GM21619 (cell line): ENCODE data around the gene TTYH3.
"Not testable (repeated sequence)": the region's sequence is repeated elsewhere in the genome, so short reads cannot be mapped to it uniquely, and the experiment has no call there.

ENCODE experiments used
- ATAC-seq: cut with Tn5 transposase; IDR thresholded peaks from one replicate; pipeline ENCODE4 v1.9.1; 2021; ENCODE audit not compliant: unreplicated experiment

The TTYH3 gene

DNA sequence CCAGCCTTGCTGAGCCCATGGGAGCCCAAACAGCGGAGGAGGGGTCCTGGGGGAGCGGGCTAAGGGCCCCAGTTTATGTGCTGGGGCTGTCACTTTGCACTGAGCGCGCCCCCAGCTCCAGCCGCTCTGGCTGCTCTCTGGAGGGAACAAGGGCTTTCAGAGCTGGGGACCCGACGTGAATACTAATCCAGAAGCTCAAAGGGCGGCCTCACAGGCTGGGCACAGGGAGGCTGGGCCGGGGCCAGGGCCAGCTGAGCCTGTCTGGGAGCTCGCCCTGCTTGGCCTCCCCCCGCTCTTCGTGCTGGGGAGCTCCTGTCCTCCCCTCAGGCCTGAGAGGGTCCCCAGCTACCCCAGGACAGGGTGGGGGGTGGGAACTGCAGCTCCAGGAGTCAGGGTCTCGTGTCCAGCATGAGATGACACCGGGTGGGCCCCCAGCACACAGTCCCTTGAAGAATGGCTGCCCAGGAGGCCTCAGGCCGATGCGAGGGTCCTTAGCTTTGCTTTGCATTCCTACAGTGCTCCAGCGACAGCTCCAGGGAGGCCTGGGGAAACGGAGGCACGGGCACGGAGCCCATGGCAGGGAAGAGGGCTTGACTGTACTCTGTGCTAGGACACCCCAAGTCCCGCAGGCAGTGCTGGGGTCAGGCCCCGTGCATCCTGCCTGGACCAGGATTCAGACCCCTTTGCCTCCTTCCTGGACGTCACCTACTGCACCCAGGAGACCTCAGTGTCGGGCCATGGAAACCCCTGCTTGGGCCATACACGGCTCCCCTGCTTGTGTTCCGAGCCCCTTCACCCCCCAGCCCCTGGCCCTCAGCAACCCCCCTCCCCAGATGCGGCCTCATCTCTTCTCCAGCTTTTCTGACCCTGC, 50.4 kb downstream of the TTYH3 start:
- ATAC-seq, result no peak

DNA sequence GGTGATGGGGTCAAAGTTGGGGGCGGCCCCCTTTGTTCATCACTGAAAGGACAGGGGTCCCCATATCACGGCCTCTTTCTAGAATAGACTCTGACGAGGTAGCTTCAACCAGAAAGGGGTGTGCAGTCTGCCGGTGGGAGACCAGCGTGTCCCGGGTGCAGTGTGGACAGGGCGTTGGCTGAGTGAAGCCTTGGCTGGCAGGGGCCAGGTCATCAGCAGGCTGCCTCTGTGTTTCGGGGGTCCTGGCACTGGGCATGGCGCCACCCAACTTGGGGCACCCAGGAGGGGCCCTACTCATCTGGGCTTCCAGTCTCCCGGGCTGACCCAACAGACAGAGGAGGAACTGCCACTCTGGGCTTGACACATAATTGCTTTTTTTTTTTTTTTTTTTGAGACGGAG, 52.7 kb downstream of the TTYH3 start:
- no peak for ATAC-seq

DNA sequence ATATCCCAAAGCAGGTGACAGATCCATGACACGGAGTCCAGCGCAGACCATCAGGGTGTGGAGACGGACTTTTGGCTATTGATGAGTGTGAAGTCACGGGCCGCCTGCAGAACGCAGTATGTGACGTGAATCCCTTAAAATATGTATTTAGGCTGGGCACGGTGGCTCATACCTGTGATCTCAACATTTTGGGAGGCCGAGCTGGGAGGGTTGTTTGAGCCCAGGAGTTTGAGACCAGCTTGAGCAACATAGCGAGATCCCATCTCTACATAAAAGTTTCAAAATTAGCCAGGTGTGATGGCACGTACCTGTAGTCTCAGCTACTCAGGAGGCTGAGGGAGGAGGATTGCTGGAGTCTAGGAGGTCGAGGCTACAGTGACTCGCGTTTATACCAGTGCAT, 54.3 kb downstream of the TTYH3 start:
- ATAC-seq, result no peak

DNA sequence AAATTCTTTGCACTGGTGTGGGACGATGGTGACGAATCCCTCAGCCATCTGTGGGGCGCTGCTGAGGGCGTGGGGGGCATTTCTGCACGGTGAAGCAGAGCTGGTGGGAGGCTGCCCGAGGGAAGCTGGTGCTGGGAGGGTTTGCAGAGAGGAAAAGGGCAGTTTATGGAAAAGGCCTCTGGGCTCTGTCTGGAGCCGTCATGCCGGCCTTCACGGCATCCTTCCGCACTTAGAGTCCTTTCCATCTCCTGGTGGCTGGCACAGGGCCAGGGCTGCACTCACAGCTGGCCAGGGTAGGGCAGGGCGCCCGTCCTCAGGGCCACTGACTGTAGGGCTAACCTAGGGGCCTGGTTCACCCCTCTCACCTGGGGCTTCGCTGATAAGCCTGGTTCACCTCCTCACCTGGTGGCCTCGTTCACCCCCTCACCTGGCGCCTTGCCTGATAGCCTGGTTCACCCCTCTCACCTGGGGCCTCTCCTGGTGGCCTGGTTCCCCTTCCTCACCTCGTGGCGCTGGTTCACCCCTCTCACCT, 55.6 kb downstream of the TTYH3 start:
- ATAC-seq, result no peak

DNA sequence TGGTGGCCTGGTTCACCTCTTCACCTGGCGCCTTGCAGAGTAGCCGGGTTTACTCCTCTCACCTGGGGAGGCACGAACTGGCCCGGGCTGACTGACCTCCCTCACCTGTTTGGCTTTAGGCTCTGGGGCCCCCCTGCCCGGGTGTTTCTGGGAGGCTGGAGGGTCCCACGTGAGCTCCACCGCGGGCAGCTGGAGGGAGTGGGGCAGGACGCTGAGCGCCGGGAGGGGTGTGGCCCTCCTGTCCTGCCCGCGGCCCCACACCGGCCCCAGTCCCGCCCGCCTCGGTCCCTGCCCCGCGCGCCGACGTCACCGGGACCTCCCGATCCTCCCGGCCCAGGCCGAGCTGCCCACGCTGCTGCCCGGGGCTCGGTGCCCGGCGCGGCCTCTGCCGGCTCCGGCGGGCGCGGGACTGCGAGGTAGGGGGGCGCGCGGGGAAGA, 56.1 kb downstream of the TTYH3 start, which contains the start of gene AMZ1:
TSS of gene AMZ1 (plus strand) at position 322 of the 438 bp plus-strand sequence. CDS start 12,250 bp downstream, outside the sequence.
- ATAC-seq, result no peak

DNA sequence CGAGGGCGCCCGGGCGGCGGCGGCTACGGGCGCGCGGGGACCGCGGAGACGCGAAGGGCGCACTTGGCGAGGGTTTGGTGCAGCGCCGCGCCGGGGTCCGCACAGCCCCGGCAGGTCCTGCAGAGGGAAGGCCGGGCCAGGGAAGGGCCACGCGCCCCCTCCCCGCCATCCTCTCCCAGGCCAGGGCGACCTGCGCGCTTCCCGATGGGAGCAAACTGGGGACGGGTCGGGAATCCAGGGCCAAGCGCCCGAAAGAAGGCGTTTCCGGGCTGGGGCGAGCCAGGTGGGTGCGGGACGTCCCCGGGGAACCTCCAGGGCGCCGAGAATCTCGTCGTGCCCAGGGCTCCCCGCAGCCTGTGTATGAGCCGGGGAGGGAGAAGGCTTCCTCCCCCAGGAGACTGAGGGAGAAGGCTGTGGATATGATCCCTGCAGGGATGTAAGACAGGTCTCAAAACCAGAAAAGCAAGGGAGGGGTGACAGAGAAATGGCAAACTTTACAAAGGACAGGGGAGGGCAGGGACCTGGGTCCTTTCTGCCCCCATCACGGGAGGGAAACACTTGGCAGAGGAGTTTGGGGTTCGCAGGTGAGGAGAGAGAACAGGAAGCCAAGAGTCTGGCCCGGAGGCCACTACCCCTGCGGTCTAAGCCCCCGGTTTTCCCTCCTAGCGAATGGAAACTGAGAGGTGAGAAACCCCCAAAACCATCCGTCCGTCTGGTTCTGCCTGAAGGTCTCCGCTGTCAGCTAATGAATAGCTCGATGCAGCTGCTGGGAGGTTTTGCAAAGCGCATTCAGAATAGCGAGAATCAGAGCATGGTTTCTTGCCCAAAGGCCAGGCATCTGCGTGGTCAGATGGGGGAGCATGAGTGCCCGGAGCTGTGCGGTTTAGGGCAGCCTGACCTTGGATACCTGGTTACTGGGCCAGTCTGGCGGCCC, 56.9 kb downstream of the TTYH3 start:
- peak; percentile 81 for ATAC-seq

DNA sequence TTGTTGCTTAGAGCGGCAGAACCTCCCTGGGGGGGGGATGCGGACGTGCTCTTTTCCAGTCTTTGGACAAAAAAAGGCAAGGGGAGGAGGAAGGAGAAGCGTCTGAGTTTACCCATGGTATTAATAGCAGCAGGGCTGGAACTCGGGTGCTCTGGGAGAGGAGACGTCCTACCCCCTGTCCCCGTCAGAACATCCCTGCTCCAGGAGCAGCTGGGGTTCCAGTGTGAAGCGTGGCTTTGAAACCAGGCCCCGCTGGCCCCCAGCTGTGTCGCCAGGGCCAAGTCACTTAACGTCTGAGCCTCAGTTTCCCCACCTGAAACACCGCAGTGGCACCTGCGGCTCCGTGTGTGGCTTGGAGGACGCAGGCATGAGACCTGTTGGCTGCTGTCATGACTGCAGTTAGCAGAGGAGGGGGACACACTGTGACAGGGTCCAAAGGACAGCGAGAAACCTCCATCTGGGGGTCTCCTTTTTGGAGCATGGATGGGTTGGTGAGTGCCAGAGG, 57.6 kb downstream of the TTYH3 start:
- ATAC-seq, result no peak

DNA sequence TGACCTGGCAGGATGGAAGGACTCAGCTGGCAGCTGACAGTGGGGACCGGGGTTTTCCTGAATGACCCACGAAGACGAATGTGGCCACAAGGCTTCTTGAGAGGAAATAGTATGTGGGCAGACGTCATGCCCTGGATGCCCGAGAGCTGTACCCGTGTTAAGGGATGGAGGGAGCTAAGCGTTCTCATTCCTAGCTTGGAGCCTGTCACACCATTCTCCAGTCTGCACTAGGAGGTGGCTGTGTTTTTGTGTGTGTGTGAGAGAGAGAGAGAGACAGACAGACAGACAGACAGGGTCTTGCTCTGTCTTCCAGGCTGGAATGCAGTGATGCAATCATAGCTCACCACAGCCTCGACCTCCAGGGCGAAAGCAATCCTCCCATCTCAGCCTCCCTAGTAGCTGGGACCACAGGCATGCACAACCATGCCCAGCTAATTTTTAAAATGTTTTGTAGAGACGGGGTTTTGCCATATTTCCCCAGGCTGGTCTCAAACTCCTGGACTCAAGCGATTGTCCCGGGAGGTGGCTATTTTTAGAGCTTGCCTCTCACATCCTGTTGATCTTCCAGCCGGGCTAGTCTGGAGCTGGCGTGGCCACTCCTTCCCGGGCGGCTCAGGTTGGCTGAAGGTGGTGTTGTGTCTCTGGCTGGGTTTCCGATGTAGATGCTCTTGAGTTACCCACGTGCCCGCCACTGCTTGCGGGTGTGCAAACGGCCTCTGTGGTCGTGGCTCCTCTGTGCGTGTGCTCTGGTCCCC, 58.3 kb downstream of the TTYH3 start:
- ATAC-seq, result no peak

DNA sequence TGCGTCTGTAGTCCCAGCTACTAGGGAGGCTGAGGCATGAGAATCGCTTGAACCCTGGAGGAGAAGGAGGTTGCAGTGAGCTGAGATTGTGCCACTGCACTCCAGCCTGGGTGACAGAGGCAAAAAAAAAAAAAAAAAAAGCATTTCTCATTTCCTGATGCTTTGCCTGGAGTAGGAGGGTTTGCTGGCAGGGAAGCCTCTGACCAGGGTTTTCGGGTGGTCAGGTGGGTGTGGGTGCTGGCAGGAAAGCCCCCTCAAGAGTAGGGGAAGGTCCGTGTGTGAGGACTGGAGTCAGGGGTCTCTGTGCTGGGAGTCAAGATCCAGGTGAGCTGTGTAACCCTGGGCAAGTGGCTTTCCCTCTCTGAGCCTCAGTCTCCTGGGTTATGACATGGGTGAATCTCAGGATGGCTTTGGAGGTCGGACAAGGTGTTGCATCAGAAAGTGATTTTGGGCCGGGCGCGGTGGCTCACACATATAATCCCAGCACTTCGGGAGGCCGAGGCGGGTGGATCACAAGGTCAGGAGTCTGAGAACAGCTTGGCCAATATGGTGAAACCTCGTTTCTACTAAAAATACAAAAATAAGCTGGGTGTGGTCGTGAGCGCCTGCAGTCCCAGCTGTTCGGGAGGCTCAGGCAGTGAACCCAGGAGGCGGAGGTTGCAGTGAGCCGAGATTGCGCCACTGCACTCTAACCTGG, 59.4 kb downstream of the TTYH3 start:
- ATAC-seq, result no peak

DNA sequence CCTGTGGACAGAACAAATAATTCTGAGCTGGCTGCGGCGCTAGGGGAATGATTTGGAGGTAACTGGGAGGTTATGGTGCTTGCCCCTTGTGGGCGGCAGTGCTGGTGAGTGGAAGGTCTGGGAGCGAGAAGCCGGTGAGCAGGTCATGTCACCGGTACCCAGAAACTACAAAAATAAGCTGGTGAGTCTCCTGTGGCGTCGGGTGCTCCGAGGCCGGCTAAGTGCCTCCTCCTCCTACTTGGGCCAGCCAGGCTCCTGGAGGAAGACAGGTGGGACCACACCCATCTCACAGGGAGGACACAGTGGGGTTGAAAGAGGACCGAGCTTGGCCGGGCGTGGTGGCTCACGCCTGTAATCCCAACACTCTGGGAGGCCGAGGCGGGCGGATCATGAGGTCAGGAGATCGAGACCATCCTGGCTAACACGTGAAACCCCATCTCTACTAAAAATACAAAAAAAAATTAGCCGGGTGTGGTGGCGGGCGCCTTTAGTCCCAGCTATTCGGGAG, 60.2 kb downstream of the TTYH3 start:
- ATAC-seq, result not testable (repeated sequence)

DNA sequence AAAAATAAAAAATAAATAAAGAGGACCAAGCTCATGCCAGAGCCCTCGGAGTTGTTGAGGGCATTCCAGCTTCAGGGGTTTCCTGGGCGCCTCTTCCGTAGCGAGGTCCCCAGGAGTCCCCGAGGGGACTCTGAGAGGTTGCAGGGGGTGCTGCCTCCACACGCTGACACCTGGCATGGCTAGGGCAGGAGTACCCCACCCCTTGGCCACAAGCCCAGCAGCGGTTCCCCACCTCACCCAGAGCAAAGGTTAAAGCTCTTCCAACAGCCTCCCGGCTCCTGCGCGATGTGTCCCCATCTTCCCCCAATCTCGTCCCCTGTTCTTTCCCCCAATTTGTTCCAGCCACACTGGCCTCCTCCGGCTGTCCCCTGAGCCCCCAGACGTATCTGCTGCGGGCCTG, 60.8 kb downstream of the TTYH3 start:
- no peak for ATAC-seq

DNA sequence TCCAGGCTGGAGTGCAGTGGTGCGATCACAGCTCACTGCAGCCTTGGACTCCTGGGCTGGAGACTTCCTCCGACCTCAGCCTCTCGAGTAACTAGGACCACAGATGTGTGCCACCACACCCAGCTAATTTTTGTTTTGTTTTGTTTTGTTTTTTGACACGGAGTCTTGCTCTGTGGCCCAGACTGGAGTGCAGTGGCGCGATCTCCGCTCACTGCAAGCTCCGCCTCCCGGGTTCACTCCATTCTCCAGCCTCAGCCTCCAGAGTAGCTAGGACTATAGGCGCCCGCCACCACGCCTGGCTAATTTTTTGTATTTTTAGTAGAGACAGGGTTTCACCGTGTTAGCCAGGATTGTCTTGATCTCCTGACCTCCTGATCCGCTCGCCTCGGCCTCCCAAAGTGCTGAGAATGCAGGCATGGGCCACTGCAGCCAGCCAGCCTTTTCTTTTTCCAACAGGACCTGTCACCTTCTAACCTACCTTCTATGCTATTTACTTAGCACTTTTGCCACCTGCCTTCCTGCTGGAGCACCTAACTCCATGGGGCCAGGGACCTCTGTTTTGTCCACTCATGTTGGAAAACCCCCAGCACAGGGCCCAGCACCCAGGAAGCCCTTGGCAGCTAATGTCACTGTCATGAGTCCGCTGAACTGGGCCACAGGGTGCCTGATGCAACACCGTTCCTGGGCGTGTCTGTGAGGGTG, 61.8 kb downstream of the TTYH3 start:
- not testable (repeated sequence) for ATAC-seq

DNA sequence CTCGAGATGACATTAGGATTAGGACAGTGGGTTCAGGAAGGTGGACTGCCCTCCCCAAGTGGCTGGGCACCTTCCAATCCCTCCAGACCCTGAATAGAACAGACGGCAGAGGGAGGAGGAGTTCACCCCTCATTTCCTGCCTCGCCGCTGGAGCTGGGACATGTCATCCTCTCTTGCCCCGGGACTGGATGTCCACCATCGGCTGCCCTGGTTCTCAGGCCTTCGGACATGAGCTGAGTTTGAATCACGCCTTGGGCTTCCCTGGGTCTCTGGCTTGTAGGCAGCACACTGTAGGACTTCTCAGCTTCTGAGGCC, 62.3 kb downstream of the TTYH3 start:
- not testable (repeated sequence) for ATAC-seq

DNA sequence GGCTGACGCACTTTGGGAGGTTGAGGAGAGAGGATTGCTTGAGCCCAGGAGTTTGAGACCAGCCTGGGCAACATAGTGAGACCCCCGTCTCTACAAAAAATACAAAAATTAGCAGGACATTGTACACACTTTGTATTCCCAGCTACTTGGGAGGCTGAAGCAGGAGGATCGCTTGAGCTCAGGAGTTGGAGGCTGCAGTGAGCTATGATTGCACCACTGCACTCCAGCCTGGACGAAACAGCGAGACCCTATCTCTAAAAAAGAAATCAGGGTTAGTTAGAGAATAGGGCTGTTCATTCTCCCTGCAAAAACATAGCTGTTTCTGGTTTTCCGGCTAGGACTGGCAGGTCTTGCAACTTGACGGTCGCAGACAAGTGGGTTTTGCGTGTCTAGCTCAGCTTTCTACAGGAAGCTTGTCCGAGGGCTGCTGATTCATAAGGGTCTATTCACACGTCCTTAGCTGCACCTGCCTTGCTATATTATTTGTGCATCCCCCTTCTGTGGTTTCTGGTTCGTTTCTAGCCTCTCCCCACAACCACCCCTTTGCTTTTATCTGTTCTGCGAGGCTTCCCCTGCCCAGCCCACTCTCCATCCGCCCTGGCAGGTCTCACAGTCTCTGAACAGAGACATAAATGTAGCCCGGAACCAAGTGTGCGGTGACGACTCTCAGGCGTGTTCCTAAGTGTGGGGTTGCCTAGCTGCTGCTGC, 66.9 kb downstream of the TTYH3 start:
- ATAC-seq, result peak; percentile 92

DNA sequence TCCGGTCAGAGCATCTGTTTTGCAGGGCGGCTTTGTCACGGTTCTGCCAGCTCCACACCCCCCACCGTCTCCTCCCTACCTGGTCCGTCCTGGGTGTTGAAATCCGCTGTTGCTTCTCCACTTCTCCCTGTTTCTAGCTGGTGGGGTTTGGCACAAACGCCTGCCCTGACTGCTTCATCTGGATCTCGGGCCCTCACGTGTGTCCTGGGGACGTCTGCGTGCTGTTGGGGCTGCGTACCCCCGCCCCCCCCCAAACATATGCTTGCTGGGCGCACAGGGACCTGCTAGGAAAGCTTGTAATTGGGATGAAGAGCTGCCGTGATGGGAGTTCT, 67.5 kb downstream of the TTYH3 start:
- no peak for ATAC-seq

DNA sequence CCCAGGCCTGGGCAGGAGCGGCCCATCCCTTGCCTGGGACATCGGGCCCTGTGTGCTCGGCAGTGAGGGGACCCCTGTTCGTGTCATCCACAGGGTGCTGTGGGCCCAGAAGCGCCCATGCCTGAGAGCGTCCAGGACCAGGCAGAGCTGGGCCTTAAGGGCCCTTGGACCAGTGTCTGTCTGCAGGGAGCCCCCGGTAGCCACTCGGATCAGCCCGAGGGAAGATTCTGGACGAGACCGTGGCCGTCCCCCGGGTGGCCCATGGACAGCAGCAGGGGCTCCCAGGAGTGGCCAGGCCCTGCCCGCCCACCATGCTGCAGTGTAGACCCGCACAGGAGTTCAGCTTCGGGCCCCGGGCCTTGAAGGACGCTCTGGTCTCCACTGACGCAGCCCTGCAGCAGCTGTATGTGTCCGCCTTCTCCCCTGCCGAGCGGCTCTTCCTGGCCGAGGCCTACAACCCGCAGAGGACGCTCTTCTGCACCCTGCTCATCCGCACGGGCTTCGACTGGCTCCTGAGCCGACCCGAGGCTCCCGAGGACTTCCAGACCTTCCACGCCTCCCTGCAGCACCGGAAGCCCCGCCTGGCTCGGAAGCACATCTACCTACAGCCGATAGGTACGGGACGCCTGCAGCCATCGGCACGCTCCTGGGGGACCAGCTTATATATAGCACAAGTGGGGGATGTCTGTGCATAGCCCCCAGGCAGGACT, 68.5 kb downstream of the TTYH3 start:
- ATAC-seq, result no peak

DNA sequence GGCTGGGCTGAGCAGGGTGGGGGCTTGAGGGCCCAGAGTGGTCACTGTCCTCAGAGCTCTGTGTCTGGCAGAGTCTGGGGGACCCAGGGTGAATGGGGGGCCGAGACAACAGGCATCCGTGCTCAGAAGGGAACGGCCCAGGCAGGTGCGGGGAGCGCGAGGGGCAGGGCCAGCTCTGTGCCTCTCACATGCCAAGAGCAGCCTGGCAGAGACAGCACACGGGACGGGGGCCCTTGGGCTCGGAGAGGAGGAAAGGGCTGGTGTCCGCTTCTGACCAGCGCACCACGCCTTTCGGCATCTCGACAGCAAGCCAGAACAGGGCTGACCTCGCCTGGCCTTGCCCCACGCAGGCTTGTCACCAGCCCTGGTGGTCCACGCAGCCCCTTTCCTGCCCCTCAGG, 69.6 kb downstream of the TTYH3 start:
- ATAC-seq, result no peak
